ENCODE results near the gene NR3C1. TPM values are rescaled to one million over a fixed set of nuclear protein-coding genes. Genes with fewer than 3 reads are reported as not detected.

Gene NR3C1
- total RNA-seq, 1 donor from 2014 or later = 13.0 TPM

- DNase-seq (ENCODE audit: low spot score in 2 of 2) (no peak), FAIRE-seq (no peak)
Measured at GRCh38 chr5:143275512-143276363, 127.7 kb downstream of the NR3C1 start.

- DNase-seq (ENCODE audit: low spot score in 2 of 2) = no peak
- FAIRE-seq = no peak
Measured at GRCh38 chr5:143274952-143275351, 128.5 kb downstream of the NR3C1 start.

- no peak for DNase-seq (ENCODE audit: low spot score in 2 of 2)
- FAIRE-seq = no peak
Measured at GRCh38 chr5:143271431-143271830, 132.1 kb downstream of the NR3C1 start.

GRCh38 chr5:143268388-143268787 lies 135.1 kb downstream of the NR3C1 start:
- DNase-seq (ENCODE audit: low spot score in 2 of 2) (no peak), FAIRE-seq (no peak)

- FAIRE-seq (no peak), DNase-seq (ENCODE audit: low spot score in 2 of 2) (no peak)
Measured at GRCh38 chr5:143267186-143267585, 136.3 kb downstream of the NR3C1 start.

- DNase-seq (ENCODE audit: low spot score in 2 of 2) (no peak), FAIRE-seq (no peak)
Measured at GRCh38 chr5:143265995-143266394, 137.5 kb downstream of the NR3C1 start.

- FAIRE-seq (no peak), DNase-seq (ENCODE audit: low spot score in 2 of 2) (no peak)
Measured at GRCh38 chr5:143263272-143263810, 140.1 kb downstream of the NR3C1 start.

- no peak for FAIRE-seq
- DNase-seq (ENCODE audit: low spot score in 2 of 2) = no peak
Measured at GRCh38 chr5:143262393-143263174, 140.9 kb downstream of the NR3C1 start.

- DNase-seq (ENCODE audit: low spot score in 2 of 2) (no peak), FAIRE-seq (no peak)
Measured at GRCh38 chr5:143261748-143262392, 141.6 kb downstream of the NR3C1 start.

- FAIRE-seq (no peak), DNase-seq (ENCODE audit: low spot score in 2 of 2) (no peak)
Measured at GRCh38 chr5:143259254-143259605, 144.3 kb downstream of the NR3C1 start.

- FAIRE-seq (no peak), DNase-seq (ENCODE audit: low spot score in 2 of 2) (no peak)
Measured at GRCh38 chr5:143258559-143259253, 144.8 kb downstream of the NR3C1 start.

- DNase-seq (ENCODE audit: low spot score in 2 of 2) (no peak), FAIRE-seq (no peak)
Measured at GRCh38 chr5:143254819-143255218, 148.7 kb downstream of the NR3C1 start.

GRCh38 chr5:143251946-143252345 lies 151.5 kb downstream of the NR3C1 start:
- FAIRE-seq (no peak), DNase-seq (ENCODE audit: low spot score in 2 of 2) (no peak)

GRCh38 chr5:143251190-143251589 lies 152.3 kb downstream of the NR3C1 start:
- DNase-seq (ENCODE audit: low spot score in 2 of 2) = no peak
- no peak for FAIRE-seq

GRCh38 chr5:143249851-143250250 lies 153.6 kb downstream of the NR3C1 start:
- DNase-seq (ENCODE audit: low spot score in 2 of 2) = no peak

GRCh38 chr5:143248822-143249579 lies 154.5 kb downstream of the NR3C1 start:
- no peak for FAIRE-seq
- DNase-seq (ENCODE audit: low spot score in 2 of 2) = no peak

More at GRCh38 chr5:143249851-143250250, 153.6 kb downstream of the NR3C1 start:
- no peak for FAIRE-seq

- DNase-seq (ENCODE audit: low spot score in 2 of 2) = no peak
- FAIRE-seq = no peak
Measured at GRCh38 chr5:143248391-143248790, 155.1 kb downstream of the NR3C1 start.

- no peak for DNase-seq (ENCODE audit: low spot score in 2 of 2)
- FAIRE-seq = no peak
Measured at GRCh38 chr5:143247134-143247815, 156.2 kb downstream of the NR3C1 start.
